HL-60 (cell line): ENCODE data around the gene ITGA5.
A peak's percentile ranks its signal among the peaks of the same experiment; 100 is the strongest.

Source experiments
- DNase-seq, 2 experiments: peaks; one replicate each; pipeline ENCODE4 v3.0.0-alpha.2; 2010 to 2020; ENCODE audit warnings: low read depth in 1 of 2, low spot score in 1 of 2
- H3K27ac ChIP-seq: fragments of 250-450 bp; sonication (Bioruptor Pico); replicated peaks from 2 replicates; pipeline ENCODE4 v1.5.1; 2020; ENCODE audit warnings: mild to moderate bottlenecking, moderate library complexity
- H3K27me3 ChIP-seq: fragments of 250-450 bp; sonication (Bioruptor Pico); 2 replicates; pipeline ENCODE4 v1.5.1; 2021; ENCODE audit warnings: mild to moderate bottlenecking, moderate library complexity; ENCODE audit not compliant: insufficient read depth, poor library complexity, severe bottlenecking
- H3K4me3 ChIP-seq: replicated peaks from 2 replicates; pipeline ENCODE4 v1.5.1; 2011; ENCODE audit warnings: mild to moderate bottlenecking, control low read depth, low read length; ENCODE audit not compliant: insufficient read depth
- CTCF ChIP-seq: IDR thresholded peaks from one replicate; pipeline ENCODE4 v1.5.1; 2011; ENCODE audit warnings: low read length, control low read depth, inconsistent platforms; ENCODE audit not compliant: insufficient read depth
- GABPA ChIP-seq: IDR thresholded peaks from 2 replicates; pipeline ENCODE4 v1.6.1; 2012; ENCODE audit warnings: low read depth
- POLR2AphosphoS5 ChIP-seq: IDR thresholded peaks from 2 replicates; pipeline ENCODE4 v1.6.1; 2012; ENCODE audit warnings: low read depth
- REST ChIP-seq: IDR thresholded peaks from 2 replicates; pipeline ENCODE4 v1.6.1; 2012; ENCODE audit warnings: low read depth; ENCODE audit not compliant: insufficient replicate concordance
- SPI1 ChIP-seq: IDR thresholded peaks from 2 replicates; pipeline ENCODE4 v1.6.1; 2012; ENCODE audit warnings: low read depth, mild to moderate bottlenecking, borderline replicate concordance

The ITGA5 gene

GRCh38 chr12:54430471-54431069, 11.5 kb upstream of the ITGA5 start:
- Histone ChIP-seq H3K27me3 (no peaks in the 10 kb centered on the region), H3K4me3 (no peak overlapping the region), H3K27ac (no peak overlapping the region)
- DNase-seq = no peak
- TF ChIP-seq REST = no peak
- no peak for TF ChIP-seq SPI1
- no peak for TF ChIP-seq CTCF
- no peak for TF ChIP-seq POLR2AphosphoS5
- no peak for TF ChIP-seq GABPA

GRCh38 chr12:54429014-54429471, 10.0 kb upstream of the ITGA5 start:
- Histone ChIP-seq H3K27ac (peak overlapping the region; percentile 65), H3K4me3 (no peak overlapping the region), H3K27me3 (no peaks in the 10 kb centered on the region)
- DNase-seq = no peak
- TF ChIP-seq GABPA (no peak), SPI1 (0 out of 2 replicates have a peak, but pooled peaks have one; percentile 16)

GRCh38 chr12:54428050-54429013, 9.3 kb upstream of the ITGA5 start:
- peak; percentile 55 to 84 for DNase-seq
- no peak overlapping the region for H3K4me3 ChIP-seq
- no peaks in the 10 kb centered on the region for H3K27me3 ChIP-seq
- peak; percentile 85 for TF ChIP-seq SPI1
- no peak for TF ChIP-seq GABPA
- TF ChIP-seq POLR2AphosphoS5 = 0 out of 2 replicates have a peak, but pooled peaks have one; percentile 12
- TF ChIP-seq REST = no peak
- no peak for TF ChIP-seq CTCF
- H3K27ac ChIP-seq = peak overlapping the region; percentile 65

- no peak overlapping the region for H3K4me3 ChIP-seq
- no peak for DNase-seq
- no peak overlapping the region for H3K27ac ChIP-seq
- TF ChIP-seq REST = no peak
- TF ChIP-seq SPI1 = no peak
- no peak for TF ChIP-seq POLR2AphosphoS5
- no peak for TF ChIP-seq CTCF
- TF ChIP-seq GABPA = no peak
- no peaks in the 10 kb centered on the region for H3K27me3 ChIP-seq
Measured at GRCh38 chr12:54427106-54427505, 8.0 kb upstream of the ITGA5 start.
